Panc1 (cell line): Measurements from ENCODE around the gene TMPRSS13. TPM values are rescaled to one million over a fixed set of nuclear protein-coding genes. Genes with fewer than 3 reads are reported as not detected.

ENCODE experiments used
- ATAC-seq: fragments of 200-7000 bp; cut with Tn5 transposase; 2 replicates; pipeline ENCODE4 v1.9.1; 2020; ENCODE audit warnings: mild to moderate bottlenecking, moderate library complexity
- BruUV-seq: library from RNA; stranded (reverse); fragments of 400-500 nt; replicated peaks from 2 replicates; lab custom pipeline; 2021; lab: Mats Ljungman, UMichigan
- CTCF ChIA-PET: fragments of 300-600 bp; sonication (Branson Sonifier 250); formaldehyde crosslinking; loops from one replicate; lab custom pipeline; 2022; ENCODE audit warnings: antibody characterized with exemption; lab: Charles Lee
- POLR2A ChIA-PET: fragments of 300-600 bp; sonication (Branson Sonifier 250); formaldehyde crosslinking; loops from one replicate; lab custom pipeline; 2022; ENCODE audit warnings: antibody characterized with exemption; lab: Charles Lee
- DNase-seq: peaks from one replicate; pipeline ENCODE4 v3.0.0-alpha.2; 2010; ENCODE audit warnings: low read depth, low spot score
- H3K27ac ChIP-seq: 2 replicates; pipeline ENCODE4 v1.5.1; 2011; ENCODE audit warnings: mild to moderate bottlenecking, low read length, inconsistent platforms
- H3K27me3 ChIP-seq: fragments of 200-500 bp; sonication (Bioruptor generic); 2 replicates; pipeline ENCODE4 v1.6.0; 2014; ENCODE audit warnings: low read length, inconsistent platforms; ENCODE audit not compliant: control insufficient read depth, insufficient read depth
- H3K36me3 ChIP-seq: fragments of 200-500 bp; sonication (Bioruptor generic); 2 replicates; pipeline ENCODE4 v1.5.1; 2014; ENCODE audit warnings: inconsistent platforms, mild to moderate bottlenecking, low read length, moderate library complexity; ENCODE audit not compliant: control insufficient read depth, insufficient read depth
- H3K4me1 ChIP-seq: 2 replicates; pipeline ENCODE4 v1.5.1; 2011; ENCODE audit warnings: inconsistent platforms, mild to moderate bottlenecking, low read length, moderate library complexity; ENCODE audit not compliant: control insufficient read depth, insufficient read depth
- H3K4me3 ChIP-seq, 2 experiments: 2 replicates each; pipeline ENCODE4 v1.5.1; 2011 to 2012; ENCODE audit warnings: low read depth in 2 of 2, low read length in 2 of 2, mild to moderate bottlenecking in 2 of 2, inconsistent platforms in 1 of 2, moderate library complexity in 1 of 2
- H3K9me3 ChIP-seq: fragments of 200-500 bp; sonication (Bioruptor generic); 2 replicates; pipeline ENCODE4 v1.5.1; 2014; ENCODE audit warnings: low read depth, mild to moderate bottlenecking, inconsistent platforms, low read length, moderate library complexity; ENCODE audit not compliant: control insufficient read depth, insufficient read depth
- POLR2AphosphoS5 ChIP-seq: IDR thresholded peaks from 2 replicates; pipeline ENCODE4 v1.6.1; 2012; ENCODE audit warnings: mild to moderate bottlenecking, low read depth, low read length, moderate library complexity
- SIN3A ChIP-seq: IDR thresholded peaks from 2 replicates; pipeline ENCODE4 v1.6.1; 2012; ENCODE audit warnings: low read depth, mild to moderate bottlenecking, low read length, moderate library complexity, borderline replicate concordance; ENCODE audit not compliant: insufficient read depth
- TCF7L2 ChIP-seq: IDR thresholded peaks from 2 replicates; pipeline ENCODE4 v1.6.1; 2011; ENCODE audit warnings: mild to moderate bottlenecking, low read depth, low read length, inconsistent platforms
- in situ Hi-C: cut with HindIII; loops from 2 replicates; pipeline ENCODE4 v1.10.0; 2016; ENCODE audit warnings: low sequenced_read_pairs, low pct_unique_long_range_greater_than_20kb
- intact Hi-C: fragments of 100-400 bp; cut with micrococcal nuclease; formaldehyde crosslinking; loops from one replicate; pipeline ENCODE4 v1.10.0; 2022; ENCODE audit not compliant: unreplicated experiment
- total RNA-seq: library from RNA; stranded (reverse); gene quantifications from one replicate; pipeline ENCODE4 v1.2.1, GENCODE V29; 2021; ENCODE audit not compliant: unreplicated experiment
- TF ChIP-seq, protein P1 (sequence below), 2 experiments: IDR thresholded peaks; 2 replicates each; pipeline ENCODE4 v1.6.1; 2011 to 2012; ENCODE audit warnings: low read depth in 2 of 2, control low read depth in 1 of 2, low read length in 1 of 2, mild to moderate bottlenecking in 1 of 2, moderate library complexity in 1 of 2; ENCODE audit not compliant: insufficient read depth in 1 of 2
- TF ChIP-seq, protein P2 (sequence below): fragments of 450-650 bp; IDR thresholded peaks from 2 replicates; pipeline ENCODE4 v1.5.1; 2017; ENCODE audit warnings: mild to moderate bottlenecking

TMPRSS13 gene
- total RNA-seq, 1 experiment from 2014 or later = not detected

DNA sequence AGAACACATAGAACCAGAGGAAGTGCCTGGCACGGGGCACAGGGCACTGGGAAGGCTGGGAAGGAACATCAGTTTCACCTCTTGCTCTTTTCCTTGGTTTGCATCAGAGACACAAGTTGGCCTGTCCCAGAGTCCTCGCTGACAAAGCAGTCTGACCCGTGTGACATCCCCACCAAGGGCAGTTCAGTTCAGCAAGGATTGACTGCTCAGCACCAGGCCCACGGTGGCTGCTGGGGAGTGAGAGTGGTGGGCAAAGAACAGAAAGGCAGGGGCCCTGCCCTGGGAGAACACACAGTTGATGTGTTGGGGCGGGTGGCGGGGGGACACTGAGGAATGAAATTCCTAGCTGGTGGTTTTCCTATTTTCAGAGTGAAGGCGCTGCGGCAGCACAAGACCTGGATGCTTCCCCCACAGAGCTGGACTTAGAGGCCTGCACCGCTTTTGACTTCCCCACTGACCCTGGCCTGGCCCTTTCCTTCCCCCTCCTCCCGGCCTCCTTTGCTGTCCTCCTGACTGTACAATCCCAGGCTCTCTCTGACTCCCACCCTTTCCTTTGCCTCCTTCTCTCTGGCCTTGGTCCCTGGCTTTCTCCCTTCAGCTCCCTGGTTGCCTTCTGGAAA, 2.2 kb upstream of the TMPRSS13 start:
- intact Hi-C loops = no loop called here
- Histone ChIP-seq H3K27me3 (peaks cover 21% of the 10 kb centered on the region), H3K4me1 (no peaks in the 10 kb centered on the region), H3K27ac (no peak overlapping the region), H3K9me3 (no peaks in the 10 kb centered on the region), H3K4me3 (no peak overlapping the region), H3K36me3 (no peaks in the 10 kb centered on the region)
- in situ Hi-C loops = no loop called here
- BruUV-seq = no TSS peak
- TF ChIP-seq TCF7L2 = no peak
- TF ChIP-seq, protein P1, sequence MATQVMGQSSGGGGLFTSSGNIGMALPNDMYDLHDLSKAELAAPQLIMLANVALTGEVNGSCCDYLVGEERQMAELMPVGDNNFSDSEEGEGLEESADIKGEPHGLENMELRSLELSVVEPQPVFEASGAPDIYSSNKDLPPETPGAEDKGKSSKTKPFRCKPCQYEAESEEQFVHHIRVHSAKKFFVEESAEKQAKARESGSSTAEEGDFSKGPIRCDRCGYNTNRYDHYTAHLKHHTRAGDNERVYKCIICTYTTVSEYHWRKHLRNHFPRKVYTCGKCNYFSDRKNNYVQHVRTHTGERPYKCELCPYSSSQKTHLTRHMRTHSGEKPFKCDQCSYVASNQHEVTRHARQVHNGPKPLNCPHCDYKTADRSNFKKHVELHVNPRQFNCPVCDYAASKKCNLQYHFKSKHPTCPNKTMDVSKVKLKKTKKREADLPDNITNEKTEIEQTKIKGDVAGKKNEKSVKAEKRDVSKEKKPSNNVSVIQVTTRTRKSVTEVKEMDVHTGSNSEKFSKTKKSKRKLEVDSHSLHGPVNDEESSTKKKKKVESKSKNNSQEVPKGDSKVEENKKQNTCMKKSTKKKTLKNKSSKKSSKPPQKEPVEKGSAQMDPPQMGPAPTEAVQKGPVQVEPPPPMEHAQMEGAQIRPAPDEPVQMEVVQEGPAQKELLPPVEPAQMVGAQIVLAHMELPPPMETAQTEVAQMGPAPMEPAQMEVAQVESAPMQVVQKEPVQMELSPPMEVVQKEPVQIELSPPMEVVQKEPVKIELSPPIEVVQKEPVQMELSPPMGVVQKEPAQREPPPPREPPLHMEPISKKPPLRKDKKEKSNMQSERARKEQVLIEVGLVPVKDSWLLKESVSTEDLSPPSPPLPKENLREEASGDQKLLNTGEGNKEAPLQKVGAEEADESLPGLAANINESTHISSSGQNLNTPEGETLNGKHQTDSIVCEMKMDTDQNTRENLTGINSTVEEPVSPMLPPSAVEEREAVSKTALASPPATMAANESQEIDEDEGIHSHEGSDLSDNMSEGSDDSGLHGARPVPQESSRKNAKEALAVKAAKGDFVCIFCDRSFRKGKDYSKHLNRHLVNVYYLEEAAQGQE (IDR thresholded peaks at IDR 0.05; ENCODE audit: insufficient read depth in 1 of 2, low read depth in 2 of 2, low read length in 1 of 2) = no peak
- TF ChIP-seq, protein P2, sequence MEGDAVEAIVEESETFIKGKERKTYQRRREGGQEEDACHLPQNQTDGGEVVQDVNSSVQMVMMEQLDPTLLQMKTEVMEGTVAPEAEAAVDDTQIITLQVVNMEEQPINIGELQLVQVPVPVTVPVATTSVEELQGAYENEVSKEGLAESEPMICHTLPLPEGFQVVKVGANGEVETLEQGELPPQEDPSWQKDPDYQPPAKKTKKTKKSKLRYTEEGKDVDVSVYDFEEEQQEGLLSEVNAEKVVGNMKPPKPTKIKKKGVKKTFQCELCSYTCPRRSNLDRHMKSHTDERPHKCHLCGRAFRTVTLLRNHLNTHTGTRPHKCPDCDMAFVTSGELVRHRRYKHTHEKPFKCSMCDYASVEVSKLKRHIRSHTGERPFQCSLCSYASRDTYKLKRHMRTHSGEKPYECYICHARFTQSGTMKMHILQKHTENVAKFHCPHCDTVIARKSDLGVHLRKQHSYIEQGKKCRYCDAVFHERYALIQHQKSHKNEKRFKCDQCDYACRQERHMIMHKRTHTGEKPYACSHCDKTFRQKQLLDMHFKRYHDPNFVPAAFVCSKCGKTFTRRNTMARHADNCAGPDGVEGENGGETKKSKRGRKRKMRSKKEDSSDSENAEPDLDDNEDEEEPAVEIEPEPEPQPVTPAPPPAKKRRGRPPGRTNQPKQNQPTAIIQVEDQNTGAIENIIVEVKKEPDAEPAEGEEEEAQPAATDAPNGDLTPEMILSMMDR = no peak
- CTCF ChIA-PET = no interaction called here
- DNase-seq = no peak
- 0 out of 2 replicates have a peak, but pooled peaks have one; percentile 27 for ATAC-seq
- POLR2A ChIA-PET = interaction anchor here (0.6 to 0.7 kb wide), 2 partner anchors 15 to 103 kb away, joined by 3 read pairs; no protein-coding TSS in a partner anchor

DNA sequence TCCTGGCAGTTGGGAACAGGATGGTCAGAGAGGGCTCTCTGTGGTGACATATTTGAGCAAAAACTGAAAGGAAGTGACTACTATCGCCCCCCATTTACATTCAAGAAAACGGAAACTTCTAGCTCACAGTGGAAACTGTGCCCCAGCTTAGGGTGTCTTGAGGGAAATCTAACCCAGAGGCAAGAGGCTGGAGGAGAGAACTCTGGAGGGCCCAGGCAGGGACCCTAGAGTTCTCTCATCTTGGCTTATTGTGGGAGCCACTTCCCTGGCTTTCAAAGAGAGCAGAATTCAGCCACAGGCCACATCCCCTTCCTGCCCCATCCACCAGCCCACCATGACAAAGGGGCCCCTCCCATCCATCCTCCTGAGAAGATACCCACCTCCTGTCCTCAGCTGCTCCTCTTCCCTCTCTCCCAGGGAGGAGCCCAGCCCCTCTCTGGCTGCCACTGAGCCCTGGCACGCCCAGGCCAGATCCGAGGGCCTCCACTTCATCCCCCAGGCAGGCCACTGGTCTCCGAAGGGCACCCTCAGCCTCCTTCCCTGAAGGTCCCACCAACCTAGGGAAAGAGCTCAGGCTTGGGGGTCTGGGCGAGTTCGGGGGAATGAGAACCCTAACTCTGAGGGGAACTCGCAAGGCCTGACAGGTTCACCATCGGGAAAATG, 1.6 kb upstream of the TMPRSS13 start:
- TF ChIP-seq SIN3A (no peak), TCF7L2 (no peak), POLR2AphosphoS5 (no peak)
- TF ChIP-seq, protein P2 = no peak
- TF ChIP-seq, protein P1 (IDR thresholded peaks at IDR 0.05; ENCODE audit: insufficient read depth in 1 of 2, low read depth in 2 of 2, low read length in 1 of 2) = no peak
- POLR2A ChIA-PET = interaction anchor here (0.7 kb wide), 1 partner anchor 14 kb away, joined by 3 read pairs; no protein-coding TSS in a partner anchor
- H3K4me1 ChIP-seq = no peaks in the 10 kb centered on the region
- H3K9me3 ChIP-seq = no peaks in the 10 kb centered on the region
- in situ Hi-C loops (no loop called here), intact Hi-C loops (no loop called here)
- ATAC-seq (no peak), DNase-seq (no peak)
- no peak overlapping the region for H3K27ac ChIP-seq
- peaks cover 21% of the 10 kb centered on the region for H3K27me3 ChIP-seq
- BruUV-seq = no TSS peak
- CTCF ChIA-PET = no interaction called here
- no peak overlapping the region for H3K4me3 ChIP-seq
- H3K36me3 ChIP-seq = no peaks in the 10 kb centered on the region
